RWPE1 (cell line): ENCODE data around the gene PRDM11.

ENCODE experiments used
- CTCF ChIA-PET: fragments of 350-600 bp; sonication (Branson Sonifier 250); formaldehyde crosslinking; extraction: SDS; loops from one replicate; lab custom pipeline; 2021; lab: Yijun Ruan, JAX
- POLR2A ChIA-PET: fragments of 400-600 bp; formaldehyde crosslinking; extraction: SDS; loops from one replicate; lab custom pipeline; 2020; ENCODE audit warnings: antibody characterized with exemption; ENCODE audit not compliant: low non-redundant PET; lab: Yijun Ruan, JAX
- DNase-seq: peaks from one replicate; pipeline ENCODE4 v3.0.0; 2012; ENCODE audit warnings: low spot score
- H3K27ac ChIP-seq: fragments of 450-650 bp; 2 replicates; pipeline ENCODE4 v1.5.1; 2017
- CTCF ChIP-seq: fragments of 450-650 bp; conservative IDR thresholded peaks from 2 replicates; pipeline ENCODE4 v1.5.1; 2017; ENCODE audit warnings: low read depth, mild to moderate bottlenecking

The PRDM11 gene

GRCh38 chr11:45150943-45151342 lies 4.5 kb downstream of the PRDM11 start:
- no peak for DNase-seq
- ChIA-PET POLR2A (no interaction called here), CTCF (no interaction called here)
- TF ChIP-seq CTCF, result no peak
- no peak overlapping the region for H3K27ac ChIP-seq

GRCh38 chr11:45151362-45151982 lies 5.0 kb downstream of the PRDM11 start:
- no peak for DNase-seq
- POLR2A ChIA-PET, result no interaction called here
- TF ChIP-seq CTCF, result no peak
- CTCF ChIA-PET, result no interaction called here
- H3K27ac ChIP-seq, result no peak overlapping the region

- H3K27ac ChIP-seq, result no peak overlapping the region
- no peak for DNase-seq
- TF ChIP-seq CTCF, result no peak
- ChIA-PET CTCF (interaction anchor here (0.6 kb wide), 1 partner anchor 230 kb away, joined by 5 read pairs; no protein-coding TSS in a partner anchor), POLR2A (no interaction called here)
These were observed 6.5 kb downstream of the PRDM11 start for GRCh38 chr11:45152740-45153595.

DNA sequence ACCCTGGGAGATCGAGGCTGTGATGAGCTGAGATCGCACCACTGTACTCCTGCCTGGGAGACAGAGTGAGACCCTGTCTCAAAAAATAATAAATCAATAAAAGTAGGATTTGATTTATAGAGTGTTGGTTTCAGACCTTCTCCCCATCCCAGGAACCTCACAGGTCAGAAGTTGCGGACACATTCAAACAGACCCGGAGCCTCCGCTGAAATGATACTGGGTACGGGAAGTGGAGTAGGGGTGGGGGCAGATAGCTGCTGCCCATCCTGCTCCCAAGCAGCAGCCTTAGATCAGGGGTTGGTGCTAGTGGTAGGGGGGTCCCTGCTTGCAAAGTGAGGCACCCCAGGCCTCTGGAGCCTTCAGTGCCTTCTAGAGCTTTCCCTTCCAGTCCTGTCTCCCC lies 7.8 kb downstream of the PRDM11 start:
- POLR2A ChIA-PET, result no interaction called here
- H3K27ac ChIP-seq, result no peak overlapping the region
- CTCF ChIA-PET, result interaction anchor here (0.6 to 1.2 kb wide), 4 partner anchors 26 to 51 kb away, joined by 3 read pairs; no protein-coding TSS in a partner anchor
- no peak for DNase-seq
- TF ChIP-seq CTCF, result no peak

DNA sequence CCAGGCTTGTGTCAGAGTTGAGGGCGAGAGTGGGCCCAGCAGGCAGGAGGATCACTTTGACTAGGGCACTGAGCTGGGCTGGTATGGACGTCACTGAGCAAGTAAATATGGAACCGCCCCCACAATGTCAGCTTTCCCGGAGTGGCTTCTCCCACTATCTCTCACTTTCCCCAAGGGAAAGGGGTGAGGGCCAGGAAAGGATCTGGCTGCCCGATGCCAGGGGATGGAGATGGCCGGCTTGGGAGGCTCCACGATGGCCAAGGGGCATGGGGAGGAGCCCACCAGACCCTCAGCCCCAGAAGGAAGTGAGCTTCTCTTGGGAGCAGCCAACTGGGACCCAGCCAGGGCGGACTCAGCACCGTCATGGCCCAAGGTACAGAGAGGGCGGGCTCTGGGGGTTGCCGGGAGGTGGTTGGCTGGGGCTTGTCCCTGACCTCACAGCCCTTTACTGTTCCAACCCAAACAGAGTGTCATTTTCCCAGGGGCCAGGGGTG lies 8.7 kb downstream of the PRDM11 start:
- ChIA-PET POLR2A (no interaction called here), CTCF (interaction anchor here (1.2 kb wide), 1 partner anchor 44 kb away, joined by 3 read pairs; no protein-coding TSS in a partner anchor)
- no peak for TF ChIP-seq CTCF
- H3K27ac ChIP-seq, result no peak overlapping the region
- no peak for DNase-seq

DNA sequence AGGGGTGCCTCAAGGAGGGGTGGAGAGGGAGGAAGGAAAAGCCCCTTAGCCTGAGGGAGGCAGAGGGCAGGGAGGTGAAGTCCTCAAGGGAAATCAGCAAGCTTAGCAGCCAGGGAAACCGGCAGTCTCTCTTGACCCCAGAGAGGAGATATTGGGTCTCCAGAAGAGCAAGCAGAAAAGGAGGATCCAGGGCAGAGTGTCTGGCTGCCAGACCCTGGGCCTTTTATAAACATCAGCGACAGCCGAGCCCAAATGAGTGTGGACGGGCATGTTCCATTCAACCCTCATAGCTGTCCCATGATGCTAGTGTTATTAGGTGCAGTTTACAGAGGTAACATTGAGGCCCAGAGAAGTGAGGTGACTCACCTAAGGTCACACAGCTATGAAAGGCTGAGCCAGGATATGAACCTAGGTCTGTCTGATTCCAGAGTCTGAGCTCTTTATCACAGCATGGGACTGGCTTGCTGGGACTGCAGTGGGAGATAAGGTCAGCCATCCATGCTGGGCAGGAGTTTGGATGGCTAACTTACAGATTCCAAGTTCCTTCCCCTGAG lies 9.3 kb downstream of the PRDM11 start:
- ChIA-PET CTCF (no interaction called here), POLR2A (no interaction called here)
- no peak for DNase-seq
- TF ChIP-seq CTCF, result no peak
- H3K27ac ChIP-seq, result no peak overlapping the region
